H1 (cell line): ENCODE measurements around the gene CPNE4. TPM values are rescaled to one million over a fixed set of nuclear protein-coding genes. Genes with fewer than 3 reads are reported as not detected.

Source experiments
- CTCF ChIA-PET: fragments of 300-600 bp; sonication (Branson Sonifier 250); formaldehyde crosslinking; loops from one replicate; lab custom pipeline; 2021; ENCODE audit not compliant: partially characterized antibody; lab: Charles Lee
- POLR2A ChIA-PET: fragments of 300-600 bp; sonication (Branson Sonifier 250); formaldehyde crosslinking; loops from one replicate; lab custom pipeline; 2021; ENCODE audit warnings: inconsistent platforms; ENCODE audit not compliant: partially characterized antibody; lab: Charles Lee
- DNase-seq, 2 experiments: peaks; one replicate each; pipeline versions ENCODE4 v3.0.0 to v3.0.0-alpha.2; 2010 to 2022; ENCODE audit warnings: low spot score in 2 of 2, low read depth in 1 of 2, mixed read lengths in 1 of 2
- FAIRE-seq: peaks from 2 replicates; lab custom pipeline; 2011; peaks lifted over from hg19 to GRCh38; lab: Jason Lieb, UNC
- H2AFZ ChIP-seq: 2 replicates; pipeline ENCODE4 v1.8.1; 2012; ENCODE audit warnings: low read length, inconsistent platforms
- H2AK5ac ChIP-seq: 2 replicates; pipeline ENCODE4 v1.6.1; 2013; ENCODE audit warnings: low read depth, low read length
- H2BK120ac ChIP-seq: replicated peaks from 2 replicates; pipeline ENCODE3; 2013; ENCODE audit warnings: low read depth, low read length, inconsistent platforms
- H2BK12ac ChIP-seq: 2 replicates; pipeline ENCODE4 v1.6.1; 2013; ENCODE audit warnings: low read depth, low read length
- H2BK15ac ChIP-seq: 2 replicates; pipeline ENCODE4 v1.6.1; 2013; ENCODE audit warnings: low read length
- H2BK20ac ChIP-seq: 2 replicates; pipeline ENCODE4 v1.6.1; 2013; ENCODE audit warnings: low read length
- H2BK5ac ChIP-seq: 2 replicates; pipeline ENCODE4 v1.6.1; 2013; ENCODE audit warnings: low read depth, low read length
- H3K14ac ChIP-seq: 2 replicates; pipeline ENCODE4 v1.6.1; 2013; ENCODE audit warnings: inconsistent platforms; ENCODE audit not compliant: insufficient read length
- H3K18ac ChIP-seq: 2 replicates; pipeline ENCODE4 v1.6.1; 2013; ENCODE audit warnings: low read length; ENCODE audit errors: extremely low read depth
- H3K23ac ChIP-seq: 2 replicates; pipeline ENCODE4 v1.6.1; 2013; ENCODE audit warnings: inconsistent platforms; ENCODE audit not compliant: insufficient read length
- H3K23me2 ChIP-seq: 2 replicates; pipeline ENCODE4 v1.6.1; 2013; ENCODE audit warnings: low read depth, low read length
- H3K27ac ChIP-seq: 2 replicates; pipeline ENCODE4 v1.6.1; 2011; ENCODE audit warnings: low read depth, low read length, inconsistent platforms
- H3K27me3 ChIP-seq, 4 experiments: replicated peaks in 1 of 4; 1 replicate in 1 of 4; 2 replicates in 3 of 4; pipeline versions ENCODE4 v1.6.1 to v1.8.1; 2011 to 2013; ENCODE audit warnings: low read length in 3 of 4, mild to moderate bottlenecking in 3 of 4, inconsistent platforms in 2 of 4, mixed read lengths in 2 of 4, moderate library complexity in 1 of 4; ENCODE audit not compliant: control insufficient read depth in 3 of 4, insufficient read depth in 3 of 4; ENCODE audit errors: extremely low read depth in 1 of 4
- H3K36me3 ChIP-seq, 4 experiments: 2 replicates each; pipeline versions ENCODE4 v1.6.1 to v1.8.1; 2011 to 2013; ENCODE audit warnings: mild to moderate bottlenecking in 4 of 4, low read length in 3 of 4, moderate library complexity in 2 of 4, control low read depth in 1 of 4, inconsistent platforms in 1 of 4; ENCODE audit not compliant: insufficient read depth in 4 of 4, control insufficient read depth in 2 of 4
- H3K4ac ChIP-seq: replicated peaks from 2 replicates; pipeline ENCODE3; 2013; ENCODE audit warnings: low read length, low read depth, mixed read lengths, inconsistent platforms; ENCODE audit not compliant: insufficient read length
- H3K4me1 ChIP-seq, 4 experiments: replicated peaks in 1 of 4; 1 replicate in 1 of 4; 2 replicates in 3 of 4; pipeline versions ENCODE4 v1.6.1 to v1.8.1; 2011 to 2013; ENCODE audit warnings: low read length in 3 of 4, inconsistent platforms in 2 of 4, mixed read lengths in 1 of 4; ENCODE audit not compliant: insufficient read depth in 4 of 4, control insufficient read depth in 3 of 4
- H3K4me2 ChIP-seq, 2 experiments: 2 replicates each; pipeline versions ENCODE4 v1.6.1 to v1.8.1; 2011 to 2013; ENCODE audit warnings: low read depth in 2 of 2, low read length in 2 of 2, control low read depth in 1 of 2, inconsistent platforms in 1 of 2, mild to moderate bottlenecking in 1 of 2; ENCODE audit not compliant: insufficient read depth in 1 of 2
- H3K4me3 ChIP-seq, 4 experiments: fragments of 200-600, 300-600 bp in 1 of 4; sonication (generic), shearing (Covaris generic), sonication (Bioruptor Twin) in 1 of 4; 2 replicates each; pipeline versions ENCODE4 v1.5.1 to v1.8.1; 2011 to 2016; ENCODE audit warnings: low read length in 4 of 4, low read depth in 3 of 4, control low read depth in 2 of 4, inconsistent platforms in 2 of 4, mild to moderate bottlenecking in 2 of 4, mixed read lengths in 1 of 4, moderate library complexity in 1 of 4; ENCODE audit not compliant: insufficient read depth in 2 of 4; ENCODE audit errors: extremely low read depth in 1 of 4
- H3K56ac ChIP-seq: replicated peaks from 2 replicates; pipeline ENCODE3; 2013; ENCODE audit warnings: low read depth, mild to moderate bottlenecking, mixed read lengths, low read length, inconsistent platforms; ENCODE audit not compliant: insufficient read length
- H3K79me1 ChIP-seq: 2 replicates; pipeline ENCODE4 v1.6.1; 2013; ENCODE audit warnings: low read depth, low read length, control low read depth
- H3K79me2 ChIP-seq, 2 experiments: 2 replicates each; pipeline versions ENCODE4 v1.6.1 to v1.8.1; 2012 to 2013; ENCODE audit warnings: low read length in 2 of 2, mild to moderate bottlenecking in 2 of 2, inconsistent platforms in 1 of 2; ENCODE audit not compliant: insufficient read depth in 2 of 2, control insufficient read depth in 1 of 2
- H3K9ac ChIP-seq, 4 experiments: replicated peaks in 1 of 4; 1 replicate in 1 of 4; 2 replicates in 3 of 4; pipeline versions ENCODE4 v1.6.1 to v1.8.1; 2011 to 2013; ENCODE audit warnings: low read depth in 3 of 4, low read length in 3 of 4, control low read depth in 2 of 4, mild to moderate bottlenecking in 2 of 4, moderate library complexity in 2 of 4, inconsistent platforms in 1 of 4; ENCODE audit errors: extremely low read depth in 1 of 4
- H3K9me3 ChIP-seq, 2 experiments: 2 replicates each; pipeline versions ENCODE4 v1.6.1 to v1.8.1; 2012 to 2013; ENCODE audit warnings: mild to moderate bottlenecking in 2 of 2, moderate library complexity in 2 of 2, control low read depth in 1 of 2, inconsistent platforms in 1 of 2, low read depth in 1 of 2, low read length in 1 of 2, mixed read lengths in 1 of 2; ENCODE audit not compliant: insufficient read depth in 2 of 2
- H4K20me1 ChIP-seq, 2 experiments: replicated peaks in 1 of 2; 2 replicates each; pipeline versions ENCODE3 to v1.8.1; 2011 to 2013; ENCODE audit warnings: inconsistent platforms in 2 of 2, low read length in 2 of 2, mild to moderate bottlenecking in 1 of 2; ENCODE audit not compliant: insufficient read depth in 2 of 2, control insufficient read depth in 1 of 2
- H4K5ac ChIP-seq: 2 replicates; pipeline ENCODE4 v1.6.1; 2013; ENCODE audit warnings: low read length, low read depth, mixed read lengths, inconsistent platforms; ENCODE audit not compliant: insufficient read length
- H4K8ac ChIP-seq: 2 replicates; pipeline ENCODE4 v1.8.0; 2013; ENCODE audit warnings: mild to moderate bottlenecking, moderate library complexity, low read length, inconsistent platforms; ENCODE audit not compliant: insufficient read depth; ENCODE audit errors: extremely low read depth
- H4K91ac ChIP-seq: replicated peaks from 2 replicates; pipeline ENCODE3; 2013; ENCODE audit warnings: low read length, mixed read lengths, inconsistent platforms; ENCODE audit not compliant: insufficient read length
- ATF3 ChIP-seq: IDR thresholded peaks from 2 replicates; pipeline ENCODE4 v1.6.1; 2011; ENCODE audit warnings: low read depth, mild to moderate bottlenecking, low read length; ENCODE audit not compliant: insufficient read depth
- EP300 ChIP-seq, 2 experiments: IDR thresholded peaks; 1 replicate in 1 of 2; 2 replicates in 1 of 2; pipeline ENCODE4 v1.6.1; 2011 to 2012; ENCODE audit warnings: low read depth in 2 of 2, low read length in 2 of 2, mild to moderate bottlenecking in 2 of 2, borderline replicate concordance in 1 of 2, inconsistent platforms in 1 of 2, moderate library complexity in 1 of 2
- KDM4A ChIP-seq: IDR thresholded peaks from one replicate; pipeline ENCODE4 v1.7.1; 2012; ENCODE audit warnings: low read depth, mild to moderate bottlenecking, moderate library complexity, low read length, inconsistent platforms; ENCODE audit not compliant: severe bottlenecking
- KDM5A ChIP-seq: fragments of 200-600 bp; IDR thresholded peaks from 2 replicates; pipeline ENCODE4 v1.7.1; 2012; ENCODE audit warnings: mild to moderate bottlenecking, low read length, inconsistent platforms, mixed read lengths
- NRF1 ChIP-seq: IDR thresholded peaks from 2 replicates; pipeline ENCODE4 v1.6.1; 2011; ENCODE audit warnings: mild to moderate bottlenecking, low read depth, low read length, improper control_type of control experiment
- POLR2AphosphoS5 ChIP-seq: IDR thresholded peaks from 2 replicates; pipeline ENCODE4 v1.6.1; 2011; ENCODE audit warnings: low read depth, low read length
- WGBS, 2 experiments: shearing (Covaris generic) in 1 of 2; methylation state at CpG; one replicate each; pipeline versions ENCODE4 v1.1.6 to v1.1.7; 2013 to 2015; ENCODE audit warnings: low lambda C conversion rate in 2 of 2, mixed read lengths in 2 of 2, inconsistent platforms in 1 of 2, low coverage in 1 of 2, missing lambda C conversion rate in 1 of 2; ENCODE audit not compliant: insufficient replicate concordance in 2 of 2, insufficient coverage in 1 of 2, insufficient read length in 1 of 2; ENCODE audit errors: extremely low coverage in 1 of 2, missing lambda C conversion rate in 1 of 2; 5-methylcytosine and 5-hydroxymethylcytosine counted together
- polyA plus RNA-seq, 7 experiments: library from polyadenylated mRNA; depleted of rRNA in 3 of 7; stranded (reverse) in 5 of 7; unstranded in 2 of 7; fragments of >200 nt in 5 of 7; fragments of 200-250 nt in 2 of 7; gene quantifications; 1 replicate in 5 of 7; 2 replicates in 1 of 7; 4 replicates in 1 of 7; pipeline versions ENCODE4 v1.2.1 to v1.2.3, GENCODE V29; 2011 to 2013; ENCODE audit warnings: missing spikeins in 2 of 7, mixed read lengths in 2 of 7
- total RNA-seq: library from RNA; stranded (reverse); fragmentation: NEBNext Ultra II Directional; extraction: Animal tissue kit (Norgen Biotek cat#: 25700); gene quantifications from 2 replicates; pipeline ENCODE4 v1.2.1, GENCODE V29; 2021

Gene CPNE4
- total and polyA plus RNA-seq, 2 of the 8 experiments (the other 6 are each of a cell fraction or from before 2014, with no cell fraction given) = 0.82 to 3.8 TPM

GRCh38 chr3:131981323-131981722 is 53.5 kb downstream of the CPNE4 start:
- Histone ChIP-seq H3K18ac (no peak overlapping the region), H4K20me1 (no peaks in the 10 kb centered on the region), H2BK12ac (no peak overlapping the region), H3K14ac (no peak overlapping the region), H3K56ac (no peak overlapping the region), H3K4me3 (no peak overlapping the region), H3K27ac (no peak overlapping the region), H4K91ac (no peak overlapping the region), H3K4me2 (no peak overlapping the region), H3K23me2 (no peaks in the 10 kb centered on the region), H3K9me3 (no peaks in the 10 kb centered on the region), H2AFZ (no peak overlapping the region), H3K9ac (no peak overlapping the region), H3K4ac (no peak overlapping the region), H2AK5ac (no peak overlapping the region), H2BK15ac (no peak overlapping the region), H4K5ac (no peak overlapping the region), H3K36me3 (no peaks in the 10 kb centered on the region), H3K4me1 (no peaks in the 10 kb centered on the region), H2BK20ac (no peak overlapping the region), H3K27me3 (no peaks in the 10 kb centered on the region), H4K8ac (peak overlapping the region; percentile 5; the same call in 1 of the 2 replicates), H2BK120ac (no peak overlapping the region), H3K23ac (no peak overlapping the region), H3K79me1 (no peaks in the 10 kb centered on the region), H2BK5ac (no peak overlapping the region), H3K79me2 (no peaks in the 10 kb centered on the region)
- ChIA-PET CTCF (interaction anchor here (0.8 to 1.3 kb wide), 7 partner anchors 9 to 201 kb away, joined by 3 to 4 read pairs (median 3); no protein-coding TSS in a partner anchor), POLR2A (no interaction called here)
- TF ChIP-seq EP300 (IDR thresholded peaks at IDR 0.05; ENCODE audit: borderline replicate concordance in 1 of 2, low read depth in 2 of 2, low read length in 2 of 2) (no peak), NRF1 (no peak), KDM5A (no peak), KDM4A (no peak), ATF3 (no peak), POLR2AphosphoS5 (no peak)
- DNase-seq (no peak), FAIRE-seq (no peak)
- 93% methylated on average over 7 of the region's 7 CpGs; no CpG with 5 or more reads in 1 of the 2 experiments for WGBS, 2 experiments
